Measurements from ENCODE around the gene LDB1. TPM values are rescaled to one million over a fixed set of nuclear protein-coding genes. Genes with fewer than 3 reads are reported as not detected.
A peak's percentile ranks its signal among the peaks of the same experiment; 100 is the strongest.

The LDB1 gene
- total and polyA plus RNA-seq, 11 donors: 29.5 to 63.2 (median 45.7) TPM

- TF ChIP-seq CTCF (IDR thresholded peaks at IDR 0.05) (no peak), POLR2A (IDR thresholded peaks at IDR 0.05) (no peak)
- no peaks in the 10 kb centered on the region for H3K27me3 ChIP-seq
- ATAC-seq (no peak), DNase-seq (no peak)
- peak overlapping the region; percentile 41 to 92 (median 86) for H3K27ac ChIP-seq
- intact Hi-C loops (cut with DNase I): loop anchor here in 1 of 10 donors (2.0 kb wide), 1 partner anchor 18 kb away; the partner anchor contains the start of gene PPRC1
- H3K36me3 ChIP-seq: peaks cover 3 to 61% (median 53%) of the 10 kb centered on the region in 9 donors
- H3K9me3 ChIP-seq: no peaks in the 10 kb centered on the region
- peak overlapping the region in 11 of 12 donors; percentile 55 to 91 (median 82) for H3K4me3 ChIP-seq
- peaks cover 4 to 42% (median 15%) of the 10 kb centered on the region in 12 donors for H3K4me1 ChIP-seq
- 60 to 71% (median 63%) methylated on average over 3 of the region's 3 CpGs for WGBS, 4 donors
Measured at GRCh38 chr10:102150970-102151773, 31.0 kb upstream of the LDB1 start.

GRCh38 chr10:102148275-102148674 lies 28.1 kb upstream of the LDB1 start:
- H3K4me1 ChIP-seq: peaks cover 3 to 27% (median 8%) of the 10 kb centered on the region in 12 donors
- H3K4me3 ChIP-seq: no peak overlapping the region
- no peak for TF ChIP-seq POLR2A (IDR thresholded peaks at IDR 0.05)
- TF ChIP-seq CTCF (IDR thresholded peaks at IDR 0.05): no peak
- ATAC-seq: no peak
- no peak for DNase-seq
- H3K9me3 ChIP-seq: no peaks in the 10 kb centered on the region
- 93 to 95% (median 94%) methylated on average over 13 of the region's 13 CpGs for WGBS, 4 donors
- no peaks in the 10 kb centered on the region for H3K27me3 ChIP-seq
- H3K27ac ChIP-seq: no peak overlapping the region
- peaks cover 3 to 74% (median 66%) of the 10 kb centered on the region in 9 donors for H3K36me3 ChIP-seq
- intact Hi-C loops (cut with DNase I): no loop called here

GRCh38 chr10:102147561-102147960 lies 27.4 kb upstream of the LDB1 start:
- Histone ChIP-seq H3K27ac (no peak overlapping the region), H3K4me3 (no peak overlapping the region), H3K4me1 (peaks cover 0 to 20% (median 2%) of the 10 kb centered on the region in 12 donors), H3K36me3 (peaks cover 3 to 81% (median 72%) of the 10 kb centered on the region in 9 donors), H3K27me3 (no peaks in the 10 kb centered on the region), H3K9me3 (no peaks in the 10 kb centered on the region)
- intact Hi-C loops (cut with DNase I): no loop called here
- DNase-seq (no peak), ATAC-seq (no peak)
- 96 to 100% (median 98%) methylated on average over 1 of the region's 1 CpG for WGBS, 4 donors
- no peak for TF ChIP-seq CTCF (IDR thresholded peaks at IDR 0.05)
- no peak for TF ChIP-seq POLR2A (IDR thresholded peaks at IDR 0.05)

- H3K4me3 ChIP-seq: no peak overlapping the region
- DNase-seq: no peak
- H3K9me3 ChIP-seq: no peaks in the 10 kb centered on the region
- peaks cover 0 to 19% (median 2%) of the 10 kb centered on the region in 12 donors for H3K4me1 ChIP-seq
- no peak overlapping the region for H3K27ac ChIP-seq
- ATAC-seq: no peak
- intact Hi-C loops (cut with DNase I): no loop called here
- no peak for TF ChIP-seq POLR2A (IDR thresholded peaks at IDR 0.05)
- no peak for TF ChIP-seq CTCF (IDR thresholded peaks at IDR 0.05)
- no peaks in the 10 kb centered on the region for H3K27me3 ChIP-seq
- peaks cover 3 to 83% (median 76%) of the 10 kb centered on the region in 9 donors for H3K36me3 ChIP-seq
- WGBS, 4 donors: 92 to 95% (median 94%) methylated on average over 17 of the region's 17 CpGs
Measured at GRCh38 chr10:102146971-102147428, 26.8 kb upstream of the LDB1 start.

Data from heart left ventricle (tissue), 16 donors.